ENCODE measurements around the gene SHMT2.

SHMT2 gene

GRCh38 chr12:57254506-57255280, 25.2 kb downstream of the SHMT2 start:
- no peak for DNase-seq (ENCODE audit: low read depth in 1 of 2, low spot score in 1 of 2)
- H3K27me3 ChIP-seq (ENCODE audit: insufficient read depth, poor library complexity, severe bottlenecking): no peaks in the 10 kb centered on the region
- H3K27ac ChIP-seq (replicated peaks): no peak overlapping the region
- no peak overlapping the region for H3K4me3 ChIP-seq (replicated peaks; ENCODE audit: insufficient read depth, low read length)
- TF ChIP-seq REST (IDR thresholded peaks at IDR 0.05; ENCODE audit: insufficient replicate concordance, low read depth): peak; percentile 71
- TF ChIP-seq SPI1 (IDR thresholded peaks at IDR 0.05; ENCODE audit: borderline replicate concordance, low read depth): no peak

GRCh38 chr12:57255916-57256315, 26.4 kb downstream of the SHMT2 start:
- no peak for DNase-seq (ENCODE audit: low read depth in 1 of 2, low spot score in 1 of 2)
- no peak overlapping the region for H3K4me3 ChIP-seq (replicated peaks; ENCODE audit: insufficient read depth, low read length)
- no peak for TF ChIP-seq POLR2AphosphoS5 (IDR thresholded peaks at IDR 0.05; ENCODE audit: low read depth)
- no peak for TF ChIP-seq GABPA (IDR thresholded peaks at IDR 0.05; ENCODE audit: low read depth)
- no peak for TF ChIP-seq SPI1 (IDR thresholded peaks at IDR 0.05; ENCODE audit: borderline replicate concordance, low read depth)
- no peak for TF ChIP-seq CTCF (IDR thresholded peaks at IDR 0.05; ENCODE audit: insufficient read depth, low read length)
- no peak for TF ChIP-seq REST (IDR thresholded peaks at IDR 0.05; ENCODE audit: insufficient replicate concordance, low read depth)
- no peaks in the 10 kb centered on the region for H3K27me3 ChIP-seq (ENCODE audit: insufficient read depth, poor library complexity, severe bottlenecking)
- no peak overlapping the region for H3K27ac ChIP-seq (replicated peaks)

- H3K27ac ChIP-seq (replicated peaks): no peak overlapping the region
- H3K4me3 ChIP-seq (replicated peaks; ENCODE audit: insufficient read depth, low read length): no peak overlapping the region
- DNase-seq (ENCODE audit: low read depth in 1 of 2, low spot score in 1 of 2): no peak
- no peaks in the 10 kb centered on the region for H3K27me3 ChIP-seq (ENCODE audit: insufficient read depth, poor library complexity, severe bottlenecking)
- TF ChIP-seq SPI1 (IDR thresholded peaks at IDR 0.05; ENCODE audit: borderline replicate concordance, low read depth) (no peak), GABPA (IDR thresholded peaks at IDR 0.05; ENCODE audit: low read depth) (no peak), CTCF (IDR thresholded peaks at IDR 0.05; ENCODE audit: insufficient read depth, low read length) (no peak)
These were observed 29.8 kb downstream of the SHMT2 start for GRCh38 chr12:57258977-57259970.

- Histone ChIP-seq H3K27me3 (ENCODE audit: insufficient read depth, poor library complexity, severe bottlenecking) (no peaks in the 10 kb centered on the region), H3K4me3 (replicated peaks; ENCODE audit: insufficient read depth, low read length) (no peak overlapping the region), H3K27ac (replicated peaks) (no peak overlapping the region)
- DNase-seq (ENCODE audit: low read depth in 1 of 2, low spot score in 1 of 2): no peak
- TF ChIP-seq REST (IDR thresholded peaks at IDR 0.05; ENCODE audit: insufficient replicate concordance, low read depth) (no peak), CTCF (IDR thresholded peaks at IDR 0.05; ENCODE audit: insufficient read depth, low read length) (no peak), POLR2AphosphoS5 (IDR thresholded peaks at IDR 0.05; ENCODE audit: low read depth) (no peak), GABPA (IDR thresholded peaks at IDR 0.05; ENCODE audit: low read depth) (no peak), SPI1 (IDR thresholded peaks at IDR 0.05; ENCODE audit: borderline replicate concordance, low read depth) (no peak)
These were observed 30.9 kb downstream of the SHMT2 start for GRCh38 chr12:57260366-57260765.

Measured in HL-60 (cell line).